ENCODE data around the gene USP10. TPM values are rescaled to one million over a fixed set of nuclear protein-coding genes. Genes with fewer than 3 reads are reported as not detected.

The USP10 gene
- total and polyA plus RNA-seq, 3 donors from 2014 or later: 53.6 to 108 (median 101) TPM

DNA sequence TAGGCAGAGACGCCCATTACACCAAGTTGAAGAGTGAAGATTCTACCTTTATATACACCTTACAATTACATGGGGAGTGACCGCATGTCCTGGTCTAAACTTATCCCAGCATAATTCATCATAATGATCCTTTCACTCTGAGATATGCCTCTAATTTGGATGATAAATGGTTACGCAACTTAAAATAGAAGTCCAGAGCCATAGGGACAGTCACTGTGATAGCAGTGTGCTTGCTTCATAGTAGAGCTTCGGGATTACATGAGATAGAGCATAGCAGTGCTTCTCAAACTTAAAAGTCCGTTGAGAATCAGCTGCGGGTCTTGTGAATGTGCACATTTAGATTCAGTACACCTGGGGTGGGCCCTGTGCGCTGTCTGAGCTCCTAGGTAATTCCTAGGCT, 16.9 kb downstream of the USP10 start:
- Histone ChIP-seq H3K27me3 (no peaks in the 10 kb centered on the region), H3K4me1 (no peaks in the 10 kb centered on the region), H3K27ac (no peak overlapping the region), H3K9me3 (no peaks in the 10 kb centered on the region), H3K36me3 (ENCODE audit: low read depth, missing control alignments) (no peaks in the 10 kb centered on the region), H3K4me3 (no peak overlapping the region)
- TF ChIP-seq, protein P1, sequence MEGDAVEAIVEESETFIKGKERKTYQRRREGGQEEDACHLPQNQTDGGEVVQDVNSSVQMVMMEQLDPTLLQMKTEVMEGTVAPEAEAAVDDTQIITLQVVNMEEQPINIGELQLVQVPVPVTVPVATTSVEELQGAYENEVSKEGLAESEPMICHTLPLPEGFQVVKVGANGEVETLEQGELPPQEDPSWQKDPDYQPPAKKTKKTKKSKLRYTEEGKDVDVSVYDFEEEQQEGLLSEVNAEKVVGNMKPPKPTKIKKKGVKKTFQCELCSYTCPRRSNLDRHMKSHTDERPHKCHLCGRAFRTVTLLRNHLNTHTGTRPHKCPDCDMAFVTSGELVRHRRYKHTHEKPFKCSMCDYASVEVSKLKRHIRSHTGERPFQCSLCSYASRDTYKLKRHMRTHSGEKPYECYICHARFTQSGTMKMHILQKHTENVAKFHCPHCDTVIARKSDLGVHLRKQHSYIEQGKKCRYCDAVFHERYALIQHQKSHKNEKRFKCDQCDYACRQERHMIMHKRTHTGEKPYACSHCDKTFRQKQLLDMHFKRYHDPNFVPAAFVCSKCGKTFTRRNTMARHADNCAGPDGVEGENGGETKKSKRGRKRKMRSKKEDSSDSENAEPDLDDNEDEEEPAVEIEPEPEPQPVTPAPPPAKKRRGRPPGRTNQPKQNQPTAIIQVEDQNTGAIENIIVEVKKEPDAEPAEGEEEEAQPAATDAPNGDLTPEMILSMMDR (IDR thresholded peaks at IDR 0.05): no peak
- TF ChIP-seq POLR2A (IDR thresholded peaks at IDR 0.05): no peak
- no peak for DNase-seq
- 77 to 96% methylated on average over 7 of the region's 7 CpGs for WGBS, 2 donors
- intact Hi-C loops (cut with DNase I; ENCODE audit: low total_unique reads): no loop called here

DNA sequence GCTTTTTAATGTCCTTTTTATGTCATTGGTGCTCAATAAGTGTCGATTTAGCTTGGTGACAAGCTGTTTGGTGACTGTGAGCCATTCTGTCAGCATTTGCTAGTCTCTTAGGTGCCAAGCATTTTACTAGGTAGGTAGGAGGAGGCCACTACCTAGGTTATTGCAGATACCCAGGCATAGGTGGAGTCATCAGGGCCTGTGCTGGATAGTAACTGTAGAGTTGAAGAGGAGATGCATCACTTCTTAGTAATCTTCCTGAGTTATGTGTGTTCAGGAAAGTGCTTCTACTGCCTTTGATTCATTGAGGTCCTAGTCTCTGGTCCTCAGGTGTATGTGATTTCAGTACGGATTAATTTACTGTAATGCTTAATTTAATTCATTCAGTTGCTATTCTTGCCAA, 17.7 kb downstream of the USP10 start:
- no peaks in the 10 kb centered on the region for H3K36me3 ChIP-seq (ENCODE audit: low read depth, missing control alignments)
- no peaks in the 10 kb centered on the region for H3K9me3 ChIP-seq
- H3K4me3 ChIP-seq: no peak overlapping the region
- no peak for DNase-seq
- peaks cover 1% of the 10 kb centered on the region for H3K4me1 ChIP-seq
- no peak overlapping the region for H3K27ac ChIP-seq
- TF ChIP-seq POLR2A (IDR thresholded peaks at IDR 0.05): no peak
- TF ChIP-seq, protein P1 (IDR thresholded peaks at IDR 0.05): no peak
- no peaks in the 10 kb centered on the region for H3K27me3 ChIP-seq
- intact Hi-C loops (cut with DNase I; ENCODE audit: low total_unique reads): no loop called here
- 93 to 94% methylated on average over 2 of the region's 2 CpGs for WGBS, 2 donors

DNA sequence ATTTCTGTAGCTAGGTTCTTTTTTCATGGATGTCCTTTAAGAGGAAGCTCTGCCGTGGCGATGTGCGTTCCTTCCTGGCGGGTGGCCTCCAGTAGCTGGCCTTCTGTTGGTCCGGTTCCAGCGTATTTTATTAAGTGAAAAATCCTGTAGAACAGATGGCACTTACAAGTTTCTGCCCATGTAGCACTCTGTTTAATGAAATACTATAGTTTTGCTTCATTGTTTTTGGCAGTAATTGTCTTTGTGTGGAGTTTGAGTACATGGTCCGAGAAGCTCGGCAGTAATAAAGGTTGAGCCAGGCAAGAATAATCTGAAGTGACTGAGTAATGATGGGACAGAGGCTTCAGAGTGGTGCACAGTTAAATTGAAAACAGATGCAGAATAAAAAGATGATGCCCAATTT, 20.4 kb downstream of the USP10 start:
- intact Hi-C loops (cut with DNase I; ENCODE audit: low total_unique reads): loop anchor here (10.0 kb wide), 1 partner anchor 95 kb away; no protein-coding TSS in a partner anchor
- no peaks in the 10 kb centered on the region for H3K9me3 ChIP-seq
- no peak for DNase-seq
- no peaks in the 10 kb centered on the region for H3K36me3 ChIP-seq (ENCODE audit: low read depth, missing control alignments)
- no peak overlapping the region for H3K27ac ChIP-seq
- no peaks in the 10 kb centered on the region for H3K27me3 ChIP-seq
- H3K4me3 ChIP-seq: no peak overlapping the region
- TF ChIP-seq POLR2A (IDR thresholded peaks at IDR 0.05): no peak
- TF ChIP-seq, protein P1 (IDR thresholded peaks at IDR 0.05): no peak
- H3K4me1 ChIP-seq: peaks cover 17% of the 10 kb centered on the region
- 56 to 62% methylated on average over 8 of the region's 8 CpGs for WGBS, 2 donors

DNA sequence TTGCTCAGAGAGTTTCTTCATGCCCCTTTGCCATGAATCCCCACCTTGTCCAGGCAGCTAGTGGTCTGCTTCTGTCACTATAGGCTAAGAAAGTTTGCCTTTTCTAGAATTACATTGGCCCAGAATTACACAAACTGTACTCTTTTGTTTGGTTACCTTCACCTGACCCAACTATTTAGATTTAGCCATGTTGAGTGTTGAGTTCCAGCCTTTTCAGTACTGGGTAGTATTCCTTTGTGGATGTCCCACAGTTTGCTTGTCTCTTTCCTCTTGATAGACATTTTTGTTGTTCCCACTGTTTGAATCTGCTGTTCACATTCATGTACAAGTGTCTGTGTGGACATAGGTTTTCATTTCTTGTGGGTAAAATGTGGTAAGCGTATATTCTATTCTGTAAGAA, 22.3 kb downstream of the USP10 start:
- TF ChIP-seq, protein P1 (IDR thresholded peaks at IDR 0.05): no peak
- TF ChIP-seq POLR2A (IDR thresholded peaks at IDR 0.05): no peak
- H3K9me3 ChIP-seq: no peaks in the 10 kb centered on the region
- intact Hi-C loops (cut with DNase I; ENCODE audit: low total_unique reads): loop anchor here (10.0 kb wide), 1 partner anchor 97 kb away; no protein-coding TSS in a partner anchor
- no peak for DNase-seq
- H3K36me3 ChIP-seq (ENCODE audit: low read depth, missing control alignments): no peaks in the 10 kb centered on the region
- no peak overlapping the region for H3K27ac ChIP-seq
- peaks cover 30% of the 10 kb centered on the region for H3K4me1 ChIP-seq
- WGBS, 2 donors: 93 to 100% methylated on average over 1 of the region's 1 CpG
- no peaks in the 10 kb centered on the region for H3K27me3 ChIP-seq
- no peak overlapping the region for H3K4me3 ChIP-seq

DNA sequence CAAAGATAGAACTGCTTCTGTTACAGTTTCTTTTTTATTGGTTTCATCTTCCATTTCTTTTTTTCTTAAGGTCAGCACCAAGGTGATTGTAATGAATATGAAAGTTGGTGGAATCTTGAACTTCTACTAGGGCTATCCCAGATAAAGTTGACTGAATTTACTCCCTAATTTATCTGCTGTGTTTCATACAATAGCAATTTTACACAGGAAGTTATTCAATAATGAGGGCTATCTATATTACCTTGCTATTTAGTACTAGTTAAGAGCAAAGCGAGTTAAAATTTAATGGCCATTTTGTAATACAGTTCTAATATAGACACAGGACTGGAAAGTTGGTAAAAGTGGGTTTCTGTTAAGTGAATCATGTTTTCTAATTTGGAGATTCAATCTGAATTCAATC, 24.1 kb downstream of the USP10 start:
- intact Hi-C loops (cut with DNase I; ENCODE audit: low total_unique reads): loop anchor here (10.0 kb wide), 1 partner anchor 99 kb away; no protein-coding TSS in a partner anchor
- Histone ChIP-seq H3K27ac (no peak overlapping the region), H3K9me3 (no peaks in the 10 kb centered on the region), H3K27me3 (no peaks in the 10 kb centered on the region), H3K4me1 (peaks cover 30% of the 10 kb centered on the region), H3K36me3 (ENCODE audit: low read depth, missing control alignments) (no peaks in the 10 kb centered on the region), H3K4me3 (no peak overlapping the region)
- DNase-seq: no peak
- TF ChIP-seq POLR2A (IDR thresholded peaks at IDR 0.05): no peak
- TF ChIP-seq, protein P1 (IDR thresholded peaks at IDR 0.05): no peak
- WGBS, 2 donors: 70 to 94% methylated on average over 1 of the region's 1 CpG
